Right renal cortex interstitium (tissue), 3 donors: Measurements from ENCODE around the gene MGA. TPM values are rescaled to one million over a fixed set of nuclear protein-coding genes. Genes with fewer than 3 reads are reported as not detected.

Experiments
- DNase-seq, 3 donors: peaks; one replicate each; pipeline ENCODE4 v3.0.0-alpha.2; 2013; ENCODE audit warnings: low read depth in 3 of 3, low spot score in 2 of 3
- polyA plus RNA-seq, 3 donors: library from polyadenylated mRNA; unstranded; fragments of 120-200 nt; gene quantifications; one replicate each; pipeline ENCODE4 v1.2.1, GENCODE V29; 2013; ENCODE audit not compliant: insufficient read length in 3 of 3

Gene MGA
- polyA plus RNA-seq, 3 donors, result 34.7 to 38.3 (median 34.8) TPM

GRCh38 chr15:41804361-41804760 is 144.2 kb downstream of the MGA start:
- no peak for DNase-seq

- no peak for DNase-seq
Measured at GRCh38 chr15:41804916-41805666, 144.9 kb downstream of the MGA start.

GRCh38 chr15:41805711-41806110 is 145.5 kb downstream of the MGA start:
- no peak for DNase-seq

- DNase-seq, result no peak
Measured at GRCh38 chr15:41806291-41807181, 146.3 kb downstream of the MGA start.

- no peak for DNase-seq
Measured at GRCh38 chr15:41809121-41809520, 148.9 kb downstream of the MGA start.

GRCh38 chr15:41809526-41810220 is 149.5 kb downstream of the MGA start:
- DNase-seq, result no peak

- no peak for DNase-seq
Measured at GRCh38 chr15:41810651-41811431, 150.6 kb downstream of the MGA start.

- DNase-seq, result peak; percentile 54 to 60 (median 60)
Measured at GRCh38 chr15:41811432-41812195, 151.4 kb downstream of the MGA start.

GRCh38 chr15:41812820-41813375 is 152.7 kb downstream of the MGA start:
- no peak for DNase-seq

- no peak for DNase-seq
Measured at GRCh38 chr15:41813426-41813825, 153.2 kb downstream of the MGA start.

GRCh38 chr15:41814534-41814933 is 154.3 kb downstream of the MGA start:
- DNase-seq, result no peak

- DNase-seq, result no peak
Measured at GRCh38 chr15:41816788-41817187, 156.6 kb downstream of the MGA start.

GRCh38 chr15:41817327-41817726 is 157.1 kb downstream of the MGA start:
- DNase-seq, result no peak

GRCh38 chr15:41817781-41818180 is 157.6 kb downstream of the MGA start:
- no peak for DNase-seq

GRCh38 chr15:41819455-41820050 is 159.3 kb downstream of the MGA start:
- DNase-seq, result no peak

- DNase-seq, result no peak
Measured at GRCh38 chr15:41820791-41821423, 160.7 kb downstream of the MGA start.

- no peak for DNase-seq
Measured at GRCh38 chr15:41821831-41822230, 161.6 kb downstream of the MGA start.

- DNase-seq, result no peak
Measured at GRCh38 chr15:41822471-41822870, 162.3 kb downstream of the MGA start.
